ENCODE measurements around the gene CD40LG. TPM values are rescaled to one million over a fixed set of nuclear protein-coding genes. Genes with fewer than 3 reads are reported as not detected.

The CD40LG gene
- total RNA-seq, 2 donors from 2014 or later: 34.8 to 60.7 TPM

- no peak for DNase-seq
- Mint-ChIP-seq H3K27ac (peak overlapping the region; percentile 99), H3K36me3 (ENCODE audit: low read depth) (peaks cover 4% of the 10 kb centered on the region), H3K4me1 (peaks cover 36% of the 10 kb centered on the region), H3K4me3 (peak overlapping the region; percentile 78), H3K27me3 (no peaks in the 10 kb centered on the region)
- no peaks in the 10 kb centered on the region for H3K9me3 ChIP-seq (ENCODE audit: control insufficient read depth, low read length, poor library complexity, severe bottlenecking)
- peak; percentile 59 for ATAC-seq
These were observed 43.3 kb downstream of the CD40LG start for GRCh38 chrX:136691028-136691809.

GRCh38 chrX:136692271-136692670 lies 44.3 kb downstream of the CD40LG start:
- H3K9me3 ChIP-seq (ENCODE audit: control insufficient read depth, low read length, poor library complexity, severe bottlenecking): no peaks in the 10 kb centered on the region
- Mint-ChIP-seq H3K4me3 (no peak overlapping the region), H3K36me3 (ENCODE audit: low read depth) (peaks cover 4% of the 10 kb centered on the region), H3K27ac (peak overlapping the region; percentile 99), H3K27me3 (no peaks in the 10 kb centered on the region), H3K4me1 (peaks cover 39% of the 10 kb centered on the region)
- DNase-seq (no peak), ATAC-seq (no peak)

- no peaks in the 10 kb centered on the region for H3K9me3 ChIP-seq (ENCODE audit: control insufficient read depth, low read length, poor library complexity, severe bottlenecking)
- peaks cover 2% of the 10 kb centered on the region for H3K36me3 Mint-ChIP-seq (ENCODE audit: low read depth)
- H3K27me3 Mint-ChIP-seq: no peaks in the 10 kb centered on the region
- H3K4me3 Mint-ChIP-seq: peak overlapping the region; percentile 79
- DNase-seq: peak in 1 of 3 donors; percentile 12
- peak overlapping the region; percentile 99 for H3K27ac Mint-ChIP-seq
- ATAC-seq: peak; percentile 70
- H3K4me1 Mint-ChIP-seq: peaks cover 34% of the 10 kb centered on the region
These were observed 46.6 kb downstream of the CD40LG start for GRCh38 chrX:136694431-136695087.

GRCh38 chrX:136697156-136697555 lies 49.2 kb downstream of the CD40LG start:
- no peaks in the 10 kb centered on the region for H3K27me3 Mint-ChIP-seq
- peak overlapping the region; percentile 99 for H3K27ac Mint-ChIP-seq
- no peaks in the 10 kb centered on the region for H3K36me3 Mint-ChIP-seq (ENCODE audit: low read depth)
- no peak overlapping the region for H3K4me3 Mint-ChIP-seq
- no peaks in the 10 kb centered on the region for H3K9me3 ChIP-seq (ENCODE audit: control insufficient read depth, low read length, poor library complexity, severe bottlenecking)
- DNase-seq (no peak), ATAC-seq (peak; percentile 28)
- H3K4me1 Mint-ChIP-seq: peaks cover 24% of the 10 kb centered on the region

GRCh38 chrX:136708348-136708747 lies 60.4 kb downstream of the CD40LG start:
- peaks cover 2% of the 10 kb centered on the region for H3K36me3 Mint-ChIP-seq (ENCODE audit: low read depth)
- no peaks in the 10 kb centered on the region for H3K9me3 ChIP-seq (ENCODE audit: control insufficient read depth, low read length, poor library complexity, severe bottlenecking)
- DNase-seq: no peak
- H3K27ac Mint-ChIP-seq: peak overlapping the region; percentile 96
- H3K4me1 Mint-ChIP-seq: peaks cover 8% of the 10 kb centered on the region
- peak; percentile 69 for ATAC-seq
- no peaks in the 10 kb centered on the region for H3K27me3 Mint-ChIP-seq
- no peak overlapping the region for H3K4me3 Mint-ChIP-seq

Other genes starting within 250 kb of the CD40LG start
- not detected for gene BRS3, start 160.2 kb upstream of the CD40LG start, total RNA-seq
- 10 to 100 TPM; 35.9 to 36.5 TPM for gene HTATSF1, start 150.6 kb upstream of the CD40LG start, total RNA-seq
- gene VGLL1, start 115.9 kb upstream of the CD40LG start, total RNA-seq: not detected
- 10 to 100 TPM; 68.6 to 70.7 TPM for gene ARHGEF6, start 132.8 kb downstream of the CD40LG start, total RNA-seq
- gene RBMX, start 232.6 kb downstream of the CD40LG start, total RNA-seq: 100 to 1,000 TPM; 239 TPM

All from T-helper 17 cell (primary cell).